Suppressor macrophage (primary cell): ENCODE data around the gene IQCN.
"Not testable (repeated sequence)": the region's sequence is repeated elsewhere in the genome, so short reads cannot be mapped to it uniquely, and the experiment has no call there.

Source experiments
- DNase-seq, 4 experiments: peaks; one replicate each; pipeline ENCODE4 v3.0.0-alpha.2; 2020 to 2022

The IQCN gene

GRCh38 chr19:18230941-18231734 is 43.1 kb downstream of the IQCN start:
- peak; percentile 55 to 79 (median 76) for DNase-seq

GRCh38 chr19:18229915-18230314 is 44.3 kb downstream of the IQCN start:
- no peak for DNase-seq

- DNase-seq: no peak
Measured at GRCh38 chr19:18229474-18229873, 44.8 kb downstream of the IQCN start.

- no peak for DNase-seq
Measured at GRCh38 chr19:18227781-18228271, 46.4 kb downstream of the IQCN start.

- DNase-seq: no peak
Measured at GRCh38 chr19:18226956-18227780, 47.1 kb downstream of the IQCN start.

- DNase-seq: peak in 1 of 4 experiments; percentile 26
Measured at GRCh38 chr19:18225702-18226468, 48.4 kb downstream of the IQCN start, which contains the start of gene PDE4C. TSS of gene PDE4C (minus strand) at chr19:18226438. CDS start at chr19:18226415, 23 bp downstream.

- no peak for DNase-seq
Measured at GRCh38 chr19:18225355-18225701, 48.9 kb downstream of the IQCN start.

- DNase-seq: peak; percentile 99
Measured at GRCh38 chr19:18224525-18225354, 49.5 kb downstream of the IQCN start.

GRCh38 chr19:18223860-18224524 is 50.3 kb downstream of the IQCN start:
- peak; percentile 24 to 66 (median 40) for DNase-seq

GRCh38 chr19:18221815-18222725 is 52.2 kb downstream of the IQCN start:
- DNase-seq: no peak

GRCh38 chr19:18220632-18221275 is 53.5 kb downstream of the IQCN start:
- no peak for DNase-seq

- DNase-seq: no peak
Measured at GRCh38 chr19:18219911-18220631, 54.2 kb downstream of the IQCN start.

- DNase-seq: no peak
Measured at GRCh38 chr19:18218600-18218999, 55.7 kb downstream of the IQCN start.

- no peak for DNase-seq
Measured at GRCh38 chr19:18218159-18218558, 56.1 kb downstream of the IQCN start.

- DNase-seq: peak in 1 of 4 experiments; percentile 1
Measured at GRCh38 chr19:18216789-18217188, 57.5 kb downstream of the IQCN start.

GRCh38 chr19:18214779-18215433 is 59.3 kb downstream of the IQCN start:
- DNase-seq: peak in 1 of 4 experiments; percentile 31

GRCh38 chr19:18211683-18212082 is 62.6 kb downstream of the IQCN start:
- no peak for DNase-seq

- not testable (repeated sequence) for DNase-seq
Measured at GRCh38 chr19:18209912-18210311, 64.3 kb downstream of the IQCN start.
